Activated CD8-positive, alpha-beta memory T cell treated with anti-CD3 and anti-CD28 coated beads for 48 hours (primary cell): ENCODE results near the gene HNRNPM.

Source experiments
- DNase-seq, 3 experiments: peaks; one replicate each; pipeline ENCODE4 v3.0.0-alpha.2; 2020; ENCODE audit warnings: low read depth in 2 of 3, low spot score in 2 of 3

The HNRNPM gene

DNA sequence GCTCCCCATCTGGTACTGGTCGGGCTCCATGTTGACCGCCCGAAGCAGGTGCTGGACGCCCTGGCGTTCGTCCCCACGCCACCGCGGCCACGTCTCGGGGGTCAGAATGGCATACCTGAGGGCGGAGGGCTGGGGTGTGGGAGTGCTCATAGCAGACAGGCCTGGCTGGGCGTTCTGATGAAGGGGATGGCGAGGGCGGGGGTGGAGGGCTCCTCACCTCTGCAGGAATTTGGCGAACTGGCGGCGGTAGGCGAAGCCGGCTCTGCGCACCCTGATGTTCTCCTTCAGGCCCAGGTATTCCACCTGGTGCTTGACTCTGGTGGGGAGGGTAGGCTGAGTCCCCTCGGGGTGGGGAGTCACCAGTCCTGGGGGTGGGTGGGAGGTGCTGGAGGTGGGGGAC, 91.5 kb downstream of the HNRNPM start:
- DNase-seq, result no peak

GRCh38 chr19:8537099-8537498, 92.3 kb downstream of the HNRNPM start:
- no peak for DNase-seq
